ENCODE results near the gene TUBB4A.

DNA sequence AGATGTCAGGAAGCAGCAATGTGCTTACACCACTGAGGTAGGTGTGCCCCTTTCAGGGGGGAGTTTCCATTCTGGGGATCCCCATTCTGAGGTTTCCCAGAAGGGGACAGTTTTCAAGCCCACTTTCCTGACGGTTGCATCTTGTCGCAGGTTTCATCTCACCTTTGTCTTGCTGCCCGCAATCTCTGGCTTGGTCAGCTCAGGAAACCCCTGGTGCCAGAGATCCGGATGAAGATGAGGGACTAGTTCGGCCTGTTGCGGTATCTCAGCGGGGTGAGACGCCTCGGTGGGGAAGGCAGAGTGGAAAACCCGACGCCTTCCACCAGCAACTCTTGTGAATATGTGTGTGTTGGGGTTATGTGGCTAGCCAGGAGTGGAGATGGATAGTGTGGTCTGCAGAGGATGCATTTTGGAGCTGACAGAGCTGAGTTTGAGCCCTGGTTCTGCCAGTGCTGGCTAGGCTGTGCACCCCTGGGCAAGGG, 41.8 kb upstream of the TUBB4A start:
- TF ChIP-seq CTCF (IDR thresholded peaks at IDR 0.05; ENCODE audit: low read depth, low read length) = no peak
- no peak for TF ChIP-seq EZH2phosphoT487 (IDR thresholded peaks at IDR 0.05; ENCODE audit: low read depth)
